SK-N-SH treated with all-trans-retinoic acid at 6 μM for 48 hours (cell line): Measurements from ENCODE around the gene LRRK1.

Experiments
- ATAC-seq: fragments of 200-7000 bp; cut with Tn5 transposase; 3 replicates; pipeline ENCODE4 v1.9.1; 2020; ENCODE audit warnings: mild to moderate bottlenecking, moderate library complexity
- ARNTL ChIP-seq: fragments of 450-650 bp; formaldehyde crosslinking; IDR thresholded peaks from 2 replicates; pipeline ENCODE4 v1.5.0; 2020; ENCODE audit warnings: low read depth, mild to moderate bottlenecking, moderate library complexity, borderline replicate concordance
- BACH2 ChIP-seq: fragments of 250-450 bp; sonication (Bioruptor Pico); IDR thresholded peaks from 2 replicates; pipeline ENCODE4 v1.9.0; 2021; ENCODE audit warnings: mild to moderate bottlenecking, borderline replicate concordance
- CSDC2 ChIP-seq: fragments of 250-450 bp; sonication (Bioruptor Pico); IDR thresholded peaks from 2 replicates; pipeline ENCODE4 v1.5.0; 2020; ENCODE audit warnings: mild to moderate bottlenecking, moderate library complexity
- CSRNP3 ChIP-seq: fragments of 250-450 bp; sonication (Bioruptor Pico); IDR thresholded peaks from 2 replicates; pipeline ENCODE4 v1.5.1; 2021; ENCODE audit warnings: mild to moderate bottlenecking, moderate library complexity
- ESRRG ChIP-seq: fragments of 250-450 bp; sonication (Bioruptor Pico); IDR thresholded peaks from 2 replicates; pipeline ENCODE4 v1.6.1; 2021; ENCODE audit warnings: mild to moderate bottlenecking
- GLIS3 ChIP-seq: fragments of 250-450 bp; sonication (Bioruptor Pico); IDR thresholded peaks from 2 replicates; pipeline ENCODE4 v1.5.0; 2020; ENCODE audit warnings: mild to moderate bottlenecking, moderate library complexity
- ISL1 ChIP-seq: fragments of 250-450 bp; sonication (Bioruptor Pico); IDR thresholded peaks from 2 replicates; pipeline ENCODE4 v2.1.2; 2022; ENCODE audit warnings: mild to moderate bottlenecking, moderate library complexity
- OSR1 ChIP-seq: fragments of 250-450 bp; sonication (Bioruptor Pico); IDR thresholded peaks from 2 replicates; pipeline ENCODE4 v1.8.0; 2022; ENCODE audit warnings: moderate library complexity, mild to moderate bottlenecking, inconsistent platforms
- PPARA ChIP-seq: fragments of 250-450 bp; sonication (Bioruptor Pico); IDR thresholded peaks from 2 replicates; pipeline ENCODE4 v1.5.0; 2020; ENCODE audit warnings: mild to moderate bottlenecking, borderline replicate concordance
- RARB ChIP-seq: fragments of 250-450 bp; sonication (Bioruptor Pico); IDR thresholded peaks from 2 replicates; pipeline ENCODE4 v1.8.0; 2021; ENCODE audit warnings: mild to moderate bottlenecking, moderate library complexity
- SNAI2 ChIP-seq: fragments of 250-450 bp; sonication (Bioruptor Pico); IDR thresholded peaks from 2 replicates; pipeline ENCODE4 v1.5.0; 2020; ENCODE audit warnings: mild to moderate bottlenecking, moderate library complexity
- TCF4 ChIP-seq: fragments of 250-450 bp; sonication (Bioruptor Pico); IDR thresholded peaks from 2 replicates; pipeline ENCODE4 v1.8.0; 2021; ENCODE audit warnings: mild to moderate bottlenecking, moderate library complexity, borderline replicate concordance
- TOX ChIP-seq: fragments of 250-450 bp; sonication (Bioruptor Pico); IDR thresholded peaks from 2 replicates; pipeline ENCODE4 v1.8.0; 2021; ENCODE audit warnings: mild to moderate bottlenecking, moderate library complexity, borderline replicate concordance
- ZC3H10 ChIP-seq: fragments of 250-450 bp; sonication (Bioruptor Pico); IDR thresholded peaks from 2 replicates; pipeline ENCODE4 v1.5.1; 2021; ENCODE audit warnings: mild to moderate bottlenecking, moderate library complexity
- ZFP3 ChIP-seq: fragments of 250-450 bp; sonication (Bioruptor Pico); IDR thresholded peaks from 2 replicates; pipeline ENCODE4 v1.5.0; 2020; ENCODE audit warnings: mild to moderate bottlenecking, moderate library complexity
- ZFP30 ChIP-seq: fragments of 450-650 bp; formaldehyde crosslinking; IDR thresholded peaks from 2 replicates; pipeline ENCODE4 v1.5.0; 2022; ENCODE audit warnings: mild to moderate bottlenecking, moderate library complexity
- ZNF565 ChIP-seq: fragments of 450-650 bp; formaldehyde crosslinking; conservative IDR thresholded peaks from 2 replicates; pipeline ENCODE4 v1.5.0; 2020; ENCODE audit warnings: low read depth, mild to moderate bottlenecking, moderate library complexity
- ZNF70 ChIP-seq: fragments of 450-650 bp; formaldehyde crosslinking; IDR thresholded peaks from 2 replicates; pipeline ENCODE4 v1.5.0; 2020; ENCODE audit warnings: mild to moderate bottlenecking, moderate library complexity
- ZNF8 ChIP-seq: fragments of 450-650 bp; formaldehyde crosslinking; IDR thresholded peaks from 2 replicates; pipeline ENCODE4 v1.5.0; 2020; ENCODE audit warnings: mild to moderate bottlenecking, moderate library complexity
- TF ChIP-seq, protein P1 (sequence below): fragments of 250-450 bp; sonication (Bioruptor Pico); IDR thresholded peaks from 2 replicates; pipeline ENCODE4 v1.5.1; 2020; ENCODE audit warnings: low read depth, mild to moderate bottlenecking, moderate library complexity
- TF ChIP-seq, protein P2 (sequence below): fragments of 250-450 bp; sonication (Bioruptor Pico); IDR thresholded peaks from 2 replicates; pipeline ENCODE4 v1.8.0; 2020; ENCODE audit warnings: mild to moderate bottlenecking, moderate library complexity, borderline replicate concordance
- TF ChIP-seq, protein P3 (sequence below): fragments of 250-450 bp; sonication (Bioruptor Pico); IDR thresholded peaks from 2 replicates; pipeline ENCODE4 v1.5.0; 2020; ENCODE audit warnings: mild to moderate bottlenecking, moderate library complexity
- TF ChIP-seq, protein P4 (sequence below): fragments of 250-450 bp; sonication (Bioruptor Pico); IDR thresholded peaks from 2 replicates; pipeline ENCODE4 v1.8.0; 2021; ENCODE audit warnings: low read depth, mild to moderate bottlenecking, moderate library complexity, borderline replicate concordance

The LRRK1 gene

GRCh38 chr15:100939791-100940190 is 20.6 kb downstream of the LRRK1 start:
- TF ChIP-seq CSDC2 (no peak), ESRRG (no peak), TOX (CRISPR knock-in tag) (no peak)
- ATAC-seq = no peak

GRCh38 chr15:100940767-100941379 is 21.7 kb downstream of the LRRK1 start:
- ATAC-seq = no peak
- TF ChIP-seq RARB (CRISPR knock-in tag) (no peak), ZC3H10 (no peak), GLIS3 (CRISPR knock-in tag) (no peak), PPARA (CRISPR knock-in tag) (no peak), TCF4 (CRISPR knock-in tag) (no peak), ZNF8 (CRISPR knock-in tag) (no peak), SNAI2 (CRISPR knock-in tag) (no peak), CSDC2 (no peak), ZNF70 (CRISPR knock-in tag) (no peak), CSRNP3 (no peak), ZFP3 (no peak), BACH2 (CRISPR knock-in tag) (no peak)
- TF ChIP-seq, protein P1, sequence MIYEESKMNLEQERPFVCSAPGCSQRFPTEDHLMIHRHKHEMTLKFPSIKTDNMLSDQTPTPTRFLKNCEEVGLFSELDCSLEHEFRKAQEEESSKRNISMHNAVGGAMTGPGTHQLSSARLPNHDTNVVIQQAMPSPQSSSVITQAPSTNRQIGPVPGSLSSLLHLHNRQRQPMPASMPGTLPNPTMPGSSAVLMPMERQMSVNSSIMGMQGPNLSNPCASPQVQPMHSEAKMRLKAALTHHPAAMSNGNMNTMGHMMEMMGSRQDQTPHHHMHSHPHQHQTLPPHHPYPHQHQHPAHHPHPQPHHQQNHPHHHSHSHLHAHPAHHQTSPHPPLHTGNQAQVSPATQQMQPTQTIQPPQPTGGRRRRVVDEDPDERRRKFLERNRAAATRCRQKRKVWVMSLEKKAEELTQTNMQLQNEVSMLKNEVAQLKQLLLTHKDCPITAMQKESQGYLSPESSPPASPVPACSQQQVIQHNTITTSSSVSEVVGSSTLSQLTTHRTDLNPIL (CRISPR knock-in tag) = no peak
- TF ChIP-seq, protein P2, sequence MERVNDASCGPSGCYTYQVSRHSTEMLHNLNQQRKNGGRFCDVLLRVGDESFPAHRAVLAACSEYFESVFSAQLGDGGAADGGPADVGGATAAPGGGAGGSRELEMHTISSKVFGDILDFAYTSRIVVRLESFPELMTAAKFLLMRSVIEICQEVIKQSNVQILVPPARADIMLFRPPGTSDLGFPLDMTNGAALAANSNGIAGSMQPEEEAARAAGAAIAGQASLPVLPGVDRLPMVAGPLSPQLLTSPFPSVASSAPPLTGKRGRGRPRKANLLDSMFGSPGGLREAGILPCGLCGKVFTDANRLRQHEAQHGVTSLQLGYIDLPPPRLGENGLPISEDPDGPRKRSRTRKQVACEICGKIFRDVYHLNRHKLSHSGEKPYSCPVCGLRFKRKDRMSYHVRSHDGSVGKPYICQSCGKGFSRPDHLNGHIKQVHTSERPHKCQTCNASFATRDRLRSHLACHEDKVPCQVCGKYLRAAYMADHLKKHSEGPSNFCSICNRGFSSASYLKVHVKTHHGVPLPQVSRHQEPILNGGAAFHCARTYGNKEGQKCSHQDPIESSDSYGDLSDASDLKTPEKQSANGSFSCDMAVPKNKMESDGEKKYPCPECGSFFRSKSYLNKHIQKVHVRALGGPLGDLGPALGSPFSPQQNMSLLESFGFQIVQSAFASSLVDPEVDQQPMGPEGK (CRISPR knock-in tag) = no peak

DNA sequence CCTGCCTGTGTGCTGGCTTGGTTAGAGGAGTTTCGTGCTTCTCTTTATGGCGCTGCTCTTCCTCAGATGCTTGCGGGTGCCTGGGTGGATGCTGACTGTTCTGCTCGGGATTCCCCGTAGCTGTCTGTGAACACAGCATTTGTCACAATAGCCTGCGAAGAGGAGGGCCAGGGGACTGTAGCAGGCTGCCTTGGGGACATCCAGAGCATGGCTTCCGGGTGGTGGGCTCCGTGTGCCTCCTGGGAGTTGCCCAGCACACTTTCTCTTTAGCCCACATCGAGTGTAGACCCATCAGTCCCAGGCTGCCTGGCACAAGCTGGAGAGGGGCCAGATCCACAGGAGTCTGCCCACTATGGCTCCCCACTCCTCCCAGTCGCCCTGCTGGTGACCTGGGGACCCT is 22.4 kb downstream of the LRRK1 start:
- ATAC-seq = no peak
- TF ChIP-seq GLIS3 (CRISPR knock-in tag) (no peak), PPARA (CRISPR knock-in tag) (no peak), ZNF565 (CRISPR knock-in tag) (no peak), ZFP3 (no peak), ARNTL (no peak), TCF4 (CRISPR knock-in tag) (no peak), SNAI2 (CRISPR knock-in tag) (no peak), ZNF70 (CRISPR knock-in tag) (no peak), OSR1 (CRISPR knock-in tag) (no peak), ESRRG (no peak), ZNF8 (CRISPR knock-in tag) (no peak), ZFP30 (CRISPR knock-in tag) (no peak), CSDC2 (no peak), ISL1 (no peak), ZC3H10 (no peak)
- TF ChIP-seq, protein P3, sequence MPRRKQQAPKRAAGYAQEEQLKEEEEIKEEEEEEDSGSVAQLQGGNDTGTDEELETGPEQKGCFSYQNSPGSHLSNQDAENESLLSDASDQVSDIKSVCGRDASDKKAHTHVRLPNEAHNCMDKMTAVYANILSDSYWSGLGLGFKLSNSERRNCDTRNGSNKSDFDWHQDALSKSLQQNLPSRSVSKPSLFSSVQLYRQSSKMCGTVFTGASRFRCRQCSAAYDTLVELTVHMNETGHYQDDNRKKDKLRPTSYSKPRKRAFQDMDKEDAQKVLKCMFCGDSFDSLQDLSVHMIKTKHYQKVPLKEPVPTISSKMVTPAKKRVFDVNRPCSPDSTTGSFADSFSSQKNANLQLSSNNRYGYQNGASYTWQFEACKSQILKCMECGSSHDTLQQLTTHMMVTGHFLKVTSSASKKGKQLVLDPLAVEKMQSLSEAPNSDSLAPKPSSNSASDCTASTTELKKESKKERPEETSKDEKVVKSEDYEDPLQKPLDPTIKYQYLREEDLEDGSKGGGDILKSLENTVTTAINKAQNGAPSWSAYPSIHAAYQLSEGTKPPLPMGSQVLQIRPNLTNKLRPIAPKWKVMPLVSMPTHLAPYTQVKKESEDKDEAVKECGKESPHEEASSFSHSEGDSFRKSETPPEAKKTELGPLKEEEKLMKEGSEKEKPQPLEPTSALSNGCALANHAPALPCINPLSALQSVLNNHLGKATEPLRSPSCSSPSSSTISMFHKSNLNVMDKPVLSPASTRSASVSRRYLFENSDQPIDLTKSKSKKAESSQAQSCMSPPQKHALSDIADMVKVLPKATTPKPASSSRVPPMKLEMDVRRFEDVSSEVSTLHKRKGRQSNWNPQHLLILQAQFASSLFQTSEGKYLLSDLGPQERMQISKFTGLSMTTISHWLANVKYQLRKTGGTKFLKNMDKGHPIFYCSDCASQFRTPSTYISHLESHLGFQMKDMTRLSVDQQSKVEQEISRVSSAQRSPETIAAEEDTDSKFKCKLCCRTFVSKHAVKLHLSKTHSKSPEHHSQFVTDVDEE (CRISPR knock-in tag) = no peak
- TF ChIP-seq, protein P4, sequence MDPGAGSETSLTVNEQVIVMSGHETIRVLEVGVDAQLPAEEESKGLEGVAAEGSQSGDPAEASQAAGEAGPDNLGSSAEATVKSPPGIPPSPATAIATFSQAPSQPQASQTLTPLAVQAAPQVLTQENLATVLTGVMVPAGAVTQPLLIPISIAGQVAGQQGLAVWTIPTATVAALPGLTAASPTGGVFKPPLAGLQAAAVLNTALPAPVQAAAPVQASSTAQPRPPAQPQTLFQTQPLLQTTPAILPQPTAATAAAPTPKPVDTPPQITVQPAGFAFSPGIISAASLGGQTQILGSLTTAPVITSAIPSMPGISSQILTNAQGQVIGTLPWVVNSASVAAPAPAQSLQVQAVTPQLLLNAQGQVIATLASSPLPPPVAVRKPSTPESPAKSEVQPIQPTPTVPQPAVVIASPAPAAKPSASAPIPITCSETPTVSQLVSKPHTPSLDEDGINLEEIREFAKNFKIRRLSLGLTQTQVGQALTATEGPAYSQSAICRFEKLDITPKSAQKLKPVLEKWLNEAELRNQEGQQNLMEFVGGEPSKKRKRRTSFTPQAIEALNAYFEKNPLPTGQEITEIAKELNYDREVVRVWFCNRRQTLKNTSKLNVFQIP (CRISPR knock-in tag) = no peak
- TF ChIP-seq, protein P2 (CRISPR knock-in tag) = no peak
